GM19043 (cell line): ENCODE results near the gene MCRIP1.
A peak's percentile ranks its signal among the peaks of the same experiment; 100 is the strongest.

ENCODE experiments used
- ATAC-seq: cut with Tn5 transposase; IDR thresholded peaks from one replicate; pipeline ENCODE4 v1.9.1; 2021; ENCODE audit warnings: low read depth; ENCODE audit not compliant: unreplicated experiment

The MCRIP1 gene

GRCh38 chr17:81833160-81833920 lies at the start of gene MCRIP1:
Gene MCRIP1 (minus strand): TSS chr17:81833291. CDS start chr17:81824506, 8,785 bp downstream.
- peak; percentile 74 for ATAC-seq

- no peak for ATAC-seq
Measured at GRCh38 chr17:81879121-81879520, 46.0 kb upstream of the MCRIP1 start.

DNA sequence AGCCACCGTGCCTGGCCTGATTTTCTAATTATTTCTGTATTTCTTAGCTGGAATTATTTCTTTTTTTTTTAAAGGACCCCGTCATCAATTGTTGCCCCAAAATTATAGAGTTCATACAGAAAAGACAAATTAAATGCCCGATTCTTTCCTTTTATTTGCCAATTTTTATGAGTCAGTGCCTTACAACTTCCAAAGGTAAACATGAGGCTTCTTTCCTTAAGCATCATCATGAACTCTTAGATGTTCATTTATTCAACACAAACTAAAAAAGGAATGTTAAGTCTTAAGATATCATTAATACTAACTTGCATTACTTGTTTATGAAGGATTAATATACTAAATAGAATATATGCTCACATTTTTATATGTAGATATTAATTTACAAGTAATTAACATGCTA lies 45.2 kb upstream of the MCRIP1 start:
- ATAC-seq, result no peak

- no peak for ATAC-seq
Measured at GRCh38 chr17:81877569-81877968, 44.5 kb upstream of the MCRIP1 start.

DNA sequence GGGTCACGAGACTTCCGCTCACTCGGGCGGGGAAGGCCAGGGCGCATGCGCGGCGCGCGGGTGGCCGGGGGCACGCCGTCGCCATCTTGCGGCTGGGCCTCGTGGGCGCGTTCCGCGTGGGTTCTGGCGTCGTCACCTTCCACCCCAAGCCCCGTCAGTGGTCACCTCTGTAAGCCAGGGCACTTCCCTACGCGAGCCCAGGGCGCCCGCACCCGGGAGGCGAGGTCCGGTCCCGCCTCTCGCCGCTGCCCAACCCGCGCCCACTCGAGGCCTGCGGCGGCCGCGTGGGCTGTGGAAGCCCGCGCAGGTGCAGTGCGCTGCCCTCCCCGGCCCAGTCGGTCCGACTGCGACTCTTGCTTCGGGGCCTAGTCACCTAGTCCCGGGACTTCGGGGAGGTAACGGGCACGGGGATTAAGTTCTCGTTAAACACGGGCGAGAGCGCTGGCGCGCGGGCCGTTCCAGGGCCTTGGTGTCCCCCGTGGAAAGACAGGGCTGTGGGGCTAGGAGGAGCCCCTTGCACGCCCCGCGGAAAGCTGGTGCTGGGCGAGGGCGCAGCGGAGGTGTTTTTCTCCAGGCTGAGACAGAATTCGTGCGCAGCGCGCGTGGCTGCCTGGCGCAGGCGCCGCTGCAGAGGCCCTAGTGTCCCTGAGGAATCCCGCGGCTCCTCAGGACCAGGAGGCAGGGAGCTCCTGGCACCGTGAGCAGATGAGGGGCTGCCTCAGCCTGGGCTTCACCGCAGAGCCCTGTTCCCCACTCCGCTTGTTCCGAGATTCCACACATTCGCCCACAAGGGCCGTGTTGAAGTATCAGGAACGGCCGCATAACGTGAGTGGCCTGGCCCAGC lies 38.5 kb upstream of the MCRIP1 start:
- no peak for ATAC-seq

DNA sequence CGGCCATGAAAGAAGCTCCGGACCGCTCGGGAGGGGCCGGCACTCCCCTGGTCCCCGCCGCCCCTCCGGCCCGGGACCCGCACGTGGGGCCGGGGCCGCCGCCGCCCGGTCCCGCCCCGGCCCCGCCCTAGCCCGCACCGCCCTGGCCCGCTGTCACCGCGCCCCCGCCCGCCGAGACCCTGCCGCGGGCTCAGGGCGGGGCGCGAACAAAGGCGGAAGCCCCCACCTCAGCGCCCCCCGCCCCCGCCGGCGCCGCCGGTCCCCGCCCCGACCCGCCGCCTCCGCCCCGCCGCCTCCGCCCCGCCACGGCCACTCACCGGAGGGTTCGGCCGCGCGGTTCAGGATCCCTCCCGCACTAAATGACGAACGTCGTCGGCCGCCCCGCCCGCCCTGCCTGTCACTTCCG lies 37.9 kb upstream of the MCRIP1 start, which contains the start of gene ARHGDIA:
ARHGDIA (minus strand) TSS at position 357 of the 406 bp plus-strand sequence. CDS start 1,407 bp downstream, outside the sequence.
- ATAC-seq, result no peak

GRCh38 chr17:81870131-81870980 lies 37.3 kb upstream of the MCRIP1 start:
- no peak for ATAC-seq

- no peak for ATAC-seq
Measured at GRCh38 chr17:81869221-81870130, 36.4 kb upstream of the MCRIP1 start.

DNA sequence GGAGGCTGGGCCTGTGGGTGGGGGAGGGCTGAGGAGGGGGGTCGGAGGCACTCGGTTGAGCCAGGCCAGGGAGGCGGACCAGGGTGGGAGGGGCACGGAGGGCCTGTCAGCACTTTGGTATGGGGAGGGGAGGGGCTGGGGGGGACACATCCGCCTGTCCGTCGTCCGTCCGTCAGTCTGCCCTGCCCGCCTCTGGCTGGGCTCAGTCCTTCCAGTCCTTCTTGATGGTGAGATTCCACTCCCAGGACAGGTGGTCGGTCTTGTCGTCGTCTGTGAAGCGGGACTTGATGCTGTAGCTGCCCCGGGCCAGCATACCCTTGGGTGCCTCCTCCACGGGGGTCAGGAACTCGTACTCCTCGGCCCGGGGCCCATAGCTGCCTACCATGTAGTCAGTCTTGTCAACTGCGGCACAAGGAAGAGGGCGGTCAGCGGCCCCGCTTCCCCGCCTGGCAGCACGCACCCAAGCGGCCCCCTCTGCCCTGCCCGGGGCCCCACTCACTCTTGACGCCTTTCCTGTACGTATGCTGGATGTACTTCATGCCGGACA lies 35.7 kb upstream of the MCRIP1 start:
- no peak for ATAC-seq

GRCh38 chr17:81867991-81868673 lies 35.0 kb upstream of the MCRIP1 start:
- ATAC-seq, result no peak

DNA sequence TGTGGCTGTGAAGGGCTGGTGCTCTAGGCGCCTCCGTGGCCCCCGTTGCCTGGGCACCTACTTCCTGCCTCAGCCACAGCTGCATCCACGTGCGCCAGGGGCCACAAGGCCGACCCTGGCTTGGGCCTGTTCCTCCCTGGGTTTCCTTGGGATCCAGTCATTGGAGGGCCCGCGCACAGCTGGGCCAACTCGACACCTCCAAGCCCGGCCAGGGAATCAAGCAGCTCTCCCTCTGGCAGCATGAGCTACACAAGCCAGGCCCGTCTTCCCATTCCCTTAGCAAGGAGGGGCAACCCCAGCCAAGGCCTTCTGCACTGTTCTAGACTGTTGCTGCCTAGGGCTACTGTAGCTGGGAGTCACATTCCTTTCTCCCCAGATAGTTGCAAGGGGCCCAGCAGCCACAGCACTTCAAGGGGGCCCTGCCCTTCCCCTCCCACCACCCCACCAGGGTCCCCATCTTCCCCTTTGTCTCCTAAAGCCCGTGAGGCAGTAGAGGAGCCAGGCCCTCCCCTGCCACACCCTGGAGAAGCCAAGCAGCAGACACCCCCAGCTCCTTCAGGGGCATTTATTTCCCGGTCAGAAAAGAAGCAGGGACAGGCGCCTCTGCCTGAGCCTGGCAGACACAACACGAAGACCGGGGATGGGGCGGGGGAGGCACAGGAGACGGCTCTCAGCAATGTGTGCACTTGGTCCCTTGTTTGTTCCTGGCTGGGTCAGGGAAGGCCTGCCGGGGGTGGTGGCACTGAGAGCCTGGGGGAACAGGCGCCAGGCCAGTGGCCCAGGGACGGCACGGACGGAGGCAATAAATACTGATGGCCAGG lies 34.3 kb upstream of the MCRIP1 start:
- ATAC-seq, result no peak

- ATAC-seq, result no peak
Measured at GRCh38 chr17:81866440-81867169, 33.5 kb upstream of the MCRIP1 start.

- ATAC-seq, result no peak
Measured at GRCh38 chr17:81865733-81866439, 32.8 kb upstream of the MCRIP1 start.

DNA sequence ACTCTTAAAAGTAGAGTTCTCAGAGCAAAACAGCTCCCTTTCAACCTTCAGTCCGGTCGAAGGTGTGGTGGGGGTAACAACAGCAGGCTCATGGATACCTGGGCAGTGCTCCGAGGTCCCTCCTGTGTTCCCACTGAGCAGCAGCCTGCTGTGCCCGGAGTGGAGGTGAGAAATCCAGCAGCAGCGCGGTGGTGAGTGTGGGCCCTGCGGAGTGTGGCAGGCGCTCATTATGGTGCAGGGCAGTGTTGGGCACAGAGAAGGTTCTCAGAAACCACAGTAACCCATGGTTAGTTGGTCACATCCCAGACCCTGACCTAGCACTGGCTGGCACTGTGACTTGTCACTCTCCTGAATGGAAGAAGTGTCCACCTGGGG lies 32.3 kb upstream of the MCRIP1 start:
- no peak for ATAC-seq

DNA sequence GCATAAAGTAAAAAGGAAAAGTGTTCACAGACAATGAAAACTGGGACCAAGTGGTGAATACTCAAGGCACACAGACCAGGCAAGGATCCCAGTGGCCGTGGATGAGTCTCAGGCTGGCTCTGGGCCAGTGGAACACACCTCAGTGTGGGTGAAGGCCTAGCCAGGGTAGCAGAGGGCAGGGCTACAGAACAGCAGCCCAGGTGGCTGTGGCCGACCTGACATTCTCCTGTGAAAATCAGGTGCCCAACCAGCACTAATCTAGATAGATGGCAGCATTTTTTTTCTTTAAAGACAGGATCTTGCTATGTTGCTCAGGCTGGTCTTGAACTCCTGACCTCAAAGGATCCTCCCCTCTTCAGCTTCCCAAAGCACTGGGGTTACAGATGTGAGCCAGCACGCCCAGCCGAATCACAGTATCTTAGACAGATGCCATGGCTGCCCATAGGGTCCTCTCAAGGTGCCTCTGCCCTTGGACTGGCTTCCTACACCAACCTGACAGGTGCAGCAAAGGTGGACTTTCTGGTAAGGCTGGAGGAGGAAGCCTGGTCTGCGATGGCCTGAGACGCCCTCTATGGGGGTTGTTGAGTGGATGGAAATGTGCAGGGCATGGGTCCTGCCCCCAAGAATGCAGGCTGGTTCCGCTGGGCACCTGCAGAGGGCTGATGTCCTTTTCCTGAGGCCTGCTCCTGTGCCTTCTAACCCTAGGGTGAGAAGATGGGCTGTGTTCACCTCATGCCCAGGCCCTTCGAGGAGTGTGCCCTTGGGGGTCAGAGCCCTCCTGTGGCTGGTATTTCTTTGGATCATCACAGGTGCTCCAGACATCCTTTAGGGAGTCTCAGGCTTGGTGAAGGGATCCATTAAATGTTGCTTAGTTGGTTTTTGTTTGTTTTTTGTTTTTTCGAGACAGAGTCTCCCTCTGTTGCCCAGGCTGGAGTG lies 31.0 kb upstream of the MCRIP1 start:
- ATAC-seq, result no peak
